Measurements from ENCODE around the gene ANO4. TPM values are rescaled to one million over a fixed set of nuclear protein-coding genes. Genes with fewer than 3 reads are reported as not detected.

The ANO4 gene
- total RNA-seq, 1 experiment from 2014 or later, result 5.7 TPM

GRCh38 chr12:100767950-100768349 lies 26.6 kb upstream of the ANO4 start:
- Histone ChIP-seq H4K91ac (ENCODE audit: insufficient read length, low read depth, low read length) (no peak overlapping the region), H3K56ac (ENCODE audit: insufficient read length, low read depth, low read length) (no peak overlapping the region), H3K27me3 (ENCODE audit: insufficient read depth, low read length) (no peaks in the 10 kb centered on the region), H3K14ac (ENCODE audit: insufficient read depth, low read length) (no peak overlapping the region), H2AFZ (ENCODE audit: low read length) (no peak overlapping the region), H2BK12ac (ENCODE audit: insufficient read length, low read depth, low read length) (no peak overlapping the region), H3K4me1 (ENCODE audit: insufficient read depth, low read length) (no peaks in the 10 kb centered on the region), H2BK120ac (ENCODE audit: low read depth, low read length, poor library complexity, severe bottlenecking) (no peak overlapping the region), H3K4me2 (ENCODE audit: insufficient read depth, insufficient read length, low read length) (no peak overlapping the region), H3K18ac (ENCODE audit: insufficient read length, low read depth, low read length) (no peak overlapping the region), H4K20me1 (ENCODE audit: control insufficient read depth, insufficient read depth, insufficient read length) (no peaks in the 10 kb centered on the region), H3K23ac (ENCODE audit: insufficient read length, low read depth, low read length) (no peak overlapping the region), H3K79me2 (ENCODE audit: insufficient read depth, low read length) (no peaks in the 10 kb centered on the region), H2BK15ac (ENCODE audit: low read depth, low read length) (no peak overlapping the region), H3K27ac (ENCODE audit: insufficient read length, low read depth, low read length) (no peak overlapping the region), H2BK5ac (ENCODE audit: insufficient read length, low read length) (no peak overlapping the region), H3K9me3 (ENCODE audit: control insufficient read depth, low read depth, low read length) (no peaks in the 10 kb centered on the region), H4K5ac (ENCODE audit: insufficient read length, low read depth, low read length) (no peak overlapping the region), H3T11ph (ENCODE audit: low read length) (no peak overlapping the region), H3K9ac (ENCODE audit: extremely low read depth, insufficient read length, low read length) (no peak overlapping the region), H3K23me2 (ENCODE audit: insufficient read length, low read depth, low read length, poor library complexity, severe bottlenecking) (no peaks in the 10 kb centered on the region), H2BK20ac (ENCODE audit: low read depth, low read length, poor library complexity, severe bottlenecking) (no peak overlapping the region), H2AK5ac (ENCODE audit: insufficient read length, low read length) (no peak overlapping the region), H4K8ac (replicated peaks; ENCODE audit: insufficient read length, low read depth, low read length) (no peak overlapping the region), H3K79me1 (ENCODE audit: insufficient read depth, low read depth, low read length, poor library complexity, severe bottlenecking) (no peaks in the 10 kb centered on the region), H3K4ac (ENCODE audit: low read depth, low read length) (no peak overlapping the region)
- Mint-ChIP-seq H3K4me3 (no peak overlapping the region), H3K27me3 (ENCODE audit: low read depth) (no peaks in the 10 kb centered on the region), H3K36me3 (ENCODE audit: insufficient read depth in 1 of 3, low read depth in 3 of 3) (no peaks in the 10 kb centered on the region), H3K4me1 (no peaks in the 10 kb centered on the region), H3K27ac (no peak overlapping the region), H3K9me3 (no peaks in the 10 kb centered on the region)
- DNase-seq, result no peak
- no peak for TF ChIP-seq CTCF (conservative IDR thresholded peaks at IDR 0.05)
- no CpG with 5 or more reads among the region's 2 CpGs for WGBS (ENCODE audit: extremely low coverage, insufficient read length, low lambda C conversion rate)
